Measurements from ENCODE around the gene PTTG2. TPM values are rescaled to one million over a fixed set of nuclear protein-coding genes. Genes with fewer than 3 reads are reported as not detected.

The PTTG2 gene
- total RNA-seq, 1 experiment from 2014 or later, result not detected

GRCh38 chr4:37985730-37986275 is 25.6 kb downstream of the PTTG2 start:
- no peak for DNase-seq (ENCODE audit: low read depth)

- no peak for DNase-seq (ENCODE audit: low read depth)
These were observed 28.5 kb downstream of the PTTG2 start for GRCh38 chr4:37988670-37989069.

- DNase-seq (ENCODE audit: low read depth), result no peak
These were observed 29.4 kb downstream of the PTTG2 start for GRCh38 chr4:37989398-37990260.

GRCh38 chr4:37990731-37991245 is 30.6 kb downstream of the PTTG2 start:
- no peak for DNase-seq (ENCODE audit: low read depth)

- no peak for DNase-seq (ENCODE audit: low read depth)
These were observed 31.6 kb downstream of the PTTG2 start for GRCh38 chr4:37991623-37992410.

GRCh38 chr4:37993806-37994205 is 33.6 kb downstream of the PTTG2 start:
- DNase-seq (ENCODE audit: low read depth), result no peak

- no peak for DNase-seq (ENCODE audit: low read depth)
These were observed 34.4 kb downstream of the PTTG2 start for GRCh38 chr4:37994569-37994968.

GRCh38 chr4:37995299-37995821 is 35.2 kb downstream of the PTTG2 start:
- DNase-seq (ENCODE audit: low read depth), result no peak

- no peak for DNase-seq (ENCODE audit: low read depth)
These were observed 36.0 kb downstream of the PTTG2 start for GRCh38 chr4:37995981-37996775.

- no peak for DNase-seq (ENCODE audit: low read depth)
These were observed 38.0 kb downstream of the PTTG2 start for GRCh38 chr4:37998226-37998625.

GRCh38 chr4:37999000-37999716 is 39.0 kb downstream of the PTTG2 start:
- no peak for DNase-seq (ENCODE audit: low read depth)

- no peak for DNase-seq (ENCODE audit: low read depth)
These were observed 39.8 kb downstream of the PTTG2 start for GRCh38 chr4:37999965-38000364.

- no peak for DNase-seq (ENCODE audit: low read depth)
These were observed 41.7 kb downstream of the PTTG2 start for GRCh38 chr4:38001927-38002326.

GRCh38 chr4:38002451-38003071 is 42.4 kb downstream of the PTTG2 start:
- no peak for DNase-seq (ENCODE audit: low read depth)

- no peak for DNase-seq (ENCODE audit: low read depth)
These were observed 42.9 kb downstream of the PTTG2 start for GRCh38 chr4:38003102-38003501.

- DNase-seq (ENCODE audit: low read depth), result no peak
These were observed 43.4 kb downstream of the PTTG2 start for GRCh38 chr4:38003628-38004027.

- no peak for DNase-seq (ENCODE audit: low read depth)
These were observed 43.9 kb downstream of the PTTG2 start for GRCh38 chr4:38004062-38004461.

- DNase-seq (ENCODE audit: low read depth), result no peak
These were observed 44.7 kb downstream of the PTTG2 start for GRCh38 chr4:38004887-38005286.

GRCh38 chr4:38005637-38006036 is 45.4 kb downstream of the PTTG2 start:
- no peak for DNase-seq (ENCODE audit: low read depth)

GRCh38 chr4:38007645-38008044 is 47.4 kb downstream of the PTTG2 start:
- no peak for DNase-seq (ENCODE audit: low read depth)

Data from Daoy (cell line).